MM.1S (cell line): ENCODE data around the gene NINL.
"Not testable (repeated sequence)": the region's sequence is repeated elsewhere in the genome, so short reads cannot be mapped to it uniquely, and the experiment has no call there.

ENCODE experiments used
- DNase-seq: peaks from one replicate; pipeline ENCODE4 v3.0.0-alpha.2; 2015
- H2AFZ ChIP-seq: fragments of 300-600 bp; sonication (generic); 2 replicates; pipeline ENCODE4 v1.6.0; 2016; ENCODE audit warnings: antibody characterized with exemption, low read length
- H3F3A ChIP-seq: fragments of 300-600 bp; sonication (generic); 2 replicates; pipeline ENCODE4 v1.6.1; 2016; ENCODE audit warnings: mild to moderate bottlenecking, antibody characterized with exemption, low read length, moderate library complexity, mixed read lengths; ENCODE audit not compliant: insufficient read depth
- H3K27ac ChIP-seq: fragments of 300-600 bp; sonication (generic); 2 replicates; pipeline ENCODE4 v1.5.1; 2016; ENCODE audit warnings: mild to moderate bottlenecking, low read length
- H3K27me3 ChIP-seq: fragments of 300-600 bp; sonication (generic); replicated peaks from 2 replicates; pipeline ENCODE4 v1.6.0; 2016; ENCODE audit warnings: low read length; ENCODE audit not compliant: insufficient read depth
- H3K36me3 ChIP-seq: fragments of 300-600 bp; sonication (generic); replicated peaks from 2 replicates; pipeline ENCODE4 v1.6.1; 2016; ENCODE audit warnings: mild to moderate bottlenecking, low read length, mixed read lengths; ENCODE audit not compliant: insufficient read depth
- H3K4me1 ChIP-seq: fragments of 300-600 bp; sonication (generic); 2 replicates; pipeline ENCODE4 v1.6.1; 2016; ENCODE audit warnings: low read length, mixed read lengths
- H3K4me2 ChIP-seq: fragments of 300-600 bp; sonication (generic); 2 replicates; pipeline ENCODE4 v1.6.0; 2016; ENCODE audit warnings: low read depth, low read length
- H3K4me3 ChIP-seq: fragments of 300-600 bp; sonication (generic); 2 replicates; pipeline ENCODE4 v1.5.1; 2016; ENCODE audit warnings: low read length, mixed read lengths
- H3K79me2 ChIP-seq: fragments of 300-600 bp; sonication (generic); 2 replicates; pipeline ENCODE4 v1.6.1; 2016; ENCODE audit warnings: mixed run types, low read length, mixed read lengths
- H3K9ac ChIP-seq: fragments of 300-600 bp; sonication (generic); 2 replicates; pipeline ENCODE4 v1.6.1; 2016; ENCODE audit warnings: low read length, mixed read lengths
- H3K9me2 ChIP-seq: fragments of 300-600 bp; sonication (generic); replicated peaks from 2 replicates; pipeline ENCODE4 v1.6.1; 2016; ENCODE audit warnings: mild to moderate bottlenecking, low read length, mixed read lengths; ENCODE audit not compliant: insufficient read depth
- H3K9me3 ChIP-seq: fragments of 300-600 bp; sonication (generic); replicated peaks from 2 replicates; pipeline ENCODE4 v1.6.1; 2016; ENCODE audit warnings: mild to moderate bottlenecking, low read length, mixed read lengths; ENCODE audit not compliant: insufficient read depth
- H4K20me1 ChIP-seq: fragments of 300-600 bp; sonication (generic); 2 replicates; pipeline ENCODE4 v1.6.1; 2016; ENCODE audit warnings: mild to moderate bottlenecking, low read length, moderate library complexity, mixed read lengths; ENCODE audit not compliant: insufficient read depth
- CTCF ChIP-seq: fragments of 300-600 bp; sonication (generic); IDR thresholded peaks from 2 replicates; pipeline ENCODE4 v1.5.1; 2016; ENCODE audit warnings: antibody characterized with exemption, low read length, mixed read lengths
- EZH2 ChIP-seq: fragments of 300-600 bp; sonication (generic); optimal IDR thresholded peaks from 2 replicates; pipeline ENCODE3; 2017; ENCODE audit warnings: low read depth, mild to moderate bottlenecking, antibody characterized with exemption, low read length, mixed read lengths
- EZH2phosphoT487 ChIP-seq: fragments of 300-600 bp; sonication (generic); IDR thresholded peaks from 2 replicates; pipeline ENCODE4 v1.6.1; 2018; ENCODE audit warnings: antibody characterized with exemption, low read length

The NINL gene

GRCh38 chr20:25553819-25554296 is 31.5 kb downstream of the NINL start:
- Histone ChIP-seq H3K9ac (no peak overlapping the region), H3K27ac (no peak overlapping the region), H3K4me1 (no peaks in the 10 kb centered on the region), H3K36me3 (no peaks in the 10 kb centered on the region), H2AFZ (no peak overlapping the region), H3K27me3 (no peaks in the 10 kb centered on the region), H4K20me1 (no peaks in the 10 kb centered on the region), H3K9me3 (no peaks in the 10 kb centered on the region), H3F3A (no peaks in the 10 kb centered on the region), H3K9me2 (no peaks in the 10 kb centered on the region), H3K4me2 (no peak overlapping the region), H3K79me2 (no peaks in the 10 kb centered on the region), H3K4me3 (no peak overlapping the region)
- DNase-seq: no peak
- TF ChIP-seq EZH2phosphoT487 (no peak), CTCF (no peak), EZH2 (no peak)

GRCh38 chr20:25552977-25553376 is 32.4 kb downstream of the NINL start:
- no peak for TF ChIP-seq CTCF
- TF ChIP-seq EZH2phosphoT487: no peak
- no peak for TF ChIP-seq EZH2
- Histone ChIP-seq H3K27ac (no peak overlapping the region), H3K4me1 (no peaks in the 10 kb centered on the region), H3K79me2 (no peaks in the 10 kb centered on the region), H3K9me3 (no peaks in the 10 kb centered on the region), H2AFZ (no peak overlapping the region), H3K27me3 (no peaks in the 10 kb centered on the region), H3K4me3 (no peak overlapping the region), H3K36me3 (no peaks in the 10 kb centered on the region), H3K4me2 (no peak overlapping the region), H3K9me2 (no peaks in the 10 kb centered on the region), H3F3A (no peaks in the 10 kb centered on the region), H4K20me1 (no peaks in the 10 kb centered on the region), H3K9ac (no peak overlapping the region)
- DNase-seq: no peak

- TF ChIP-seq EZH2phosphoT487 (no peak), CTCF (no peak), EZH2 (no peak)
- Histone ChIP-seq H3K27ac (no peak overlapping the region), H3K79me2 (no peaks in the 10 kb centered on the region), H3K9me3 (no peaks in the 10 kb centered on the region), H3K9me2 (no peaks in the 10 kb centered on the region), H3K36me3 (no peaks in the 10 kb centered on the region), H3K4me3 (no peak overlapping the region), H3K27me3 (no peaks in the 10 kb centered on the region), H3K4me1 (no peaks in the 10 kb centered on the region), H3K4me2 (no peak overlapping the region), H2AFZ (no peak overlapping the region), H3F3A (no peaks in the 10 kb centered on the region), H3K9ac (no peak overlapping the region), H4K20me1 (no peaks in the 10 kb centered on the region)
- no peak for DNase-seq
Measured at GRCh38 chr20:25551413-25552215, 33.7 kb downstream of the NINL start.

GRCh38 chr20:25550645-25551337 is 34.5 kb downstream of the NINL start:
- not testable (repeated sequence) for H3K27me3 ChIP-seq, H3K9me2 ChIP-seq, H3K27ac ChIP-seq, H3K4me1 ChIP-seq, H3K4me3 ChIP-seq, DNase-seq, H3K9ac ChIP-seq, H3F3A ChIP-seq, H4K20me1 ChIP-seq, H3K79me2 ChIP-seq, H3K9me3 ChIP-seq, H3K36me3 ChIP-seq, H2AFZ ChIP-seq, H3K4me2 ChIP-seq
